Left renal pelvis (tissue), 4 donors: ENCODE results near the gene MRPS35. TPM values are rescaled to one million over a fixed set of nuclear protein-coding genes. Genes with fewer than 3 reads are reported as not detected.

Experiments
- DNase-seq, 4 donors: peaks; one replicate each; pipeline ENCODE4 v3.0.0-alpha.2; 2013; ENCODE audit warnings: low read depth in 4 of 4, low spot score in 3 of 4
- polyA plus RNA-seq, 4 donors: library from polyadenylated mRNA; unstranded; fragments of 120-200 nt; gene quantifications; one replicate each; pipeline ENCODE4 v1.2.1, GENCODE V29; 2013; ENCODE audit not compliant: insufficient read length in 4 of 4

MRPS35 gene
- polyA plus RNA-seq, 4 donors: 43.4 to 92.2 (median 77.7) TPM

DNA sequence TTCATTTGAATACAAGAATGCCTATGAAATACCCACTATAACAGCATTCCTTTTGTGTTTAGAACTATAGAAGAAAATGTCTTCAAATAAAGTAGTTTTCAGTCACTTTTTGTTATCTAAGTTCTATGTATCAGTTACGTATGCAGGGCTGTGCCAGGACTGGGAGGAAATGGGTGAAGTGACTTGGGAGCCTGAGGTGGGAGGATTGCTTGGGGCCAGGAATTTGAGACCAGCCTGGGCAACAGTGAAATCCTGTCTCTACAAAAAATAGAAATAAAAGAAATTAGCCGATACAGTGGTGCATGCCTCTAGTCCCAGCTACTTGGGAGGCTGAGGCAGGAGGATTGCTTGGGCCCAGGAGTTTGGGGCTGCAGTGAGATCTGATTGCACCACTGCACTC lies 92.3 kb downstream of the MRPS35 start:
- no peak for DNase-seq

DNA sequence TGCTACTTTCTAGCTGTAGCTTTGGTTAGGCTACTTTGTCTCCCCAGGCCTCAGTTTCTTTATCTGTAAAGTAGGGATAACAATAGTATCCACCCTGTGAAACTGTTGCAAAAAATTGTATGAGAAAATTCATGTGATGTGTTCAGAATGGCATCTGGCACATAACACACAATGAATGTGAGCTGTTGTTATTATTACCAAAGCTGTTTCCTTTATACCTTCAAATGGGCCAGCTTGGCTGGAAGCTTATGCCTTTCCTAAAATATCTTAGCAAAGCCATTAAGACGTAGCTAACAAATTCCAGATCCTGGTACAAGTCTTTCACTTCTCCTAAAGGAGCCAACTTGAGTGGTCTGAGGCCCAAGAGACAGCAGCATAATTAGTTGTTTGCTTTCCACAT lies 94.6 kb downstream of the MRPS35 start:
- DNase-seq: no peak

Other genes with a start within 250 kb of the MRPS35 start
- 10 to 100 TPM; 32.6 to 98.8 (median 77.1) TPM for gene PPFIBP1, start 186.6 kb upstream of the MRPS35 start, polyA plus RNA-seq
- gene REP15, start 14.4 kb upstream of the MRPS35 start, polyA plus RNA-seq: 1 to 10 TPM; 1.0 to 3.6 (median 2.8) TPM
- gene KLHL42, start 69.4 kb downstream of the MRPS35 start, polyA plus RNA-seq: 10 to 100 TPM; 25.0 to 39.7 (median 32.3) TPM
- under 1 TPM; 0.26 to 0.40 (median 0.33) TPM for gene MANSC4, start 69.4 kb downstream of the MRPS35 start, polyA plus RNA-seq